ELF-1 (cell line): Measurements from ENCODE around the gene PLD6.
A peak's percentile ranks its signal among the peaks of the same experiment; 100 is the strongest.

Experiments used
- DNase-seq: peaks from one replicate; pipeline ENCODE4 v3.0.0-alpha.2; 2016; ENCODE audit warnings: low read depth, low spot score

PLD6 gene

GRCh38 chr17:17227608-17228520 lies 21.7 kb upstream of the PLD6 start:
- no peak for DNase-seq

GRCh38 chr17:17226451-17227265 lies 20.5 kb upstream of the PLD6 start:
- no peak for DNase-seq

DNA sequence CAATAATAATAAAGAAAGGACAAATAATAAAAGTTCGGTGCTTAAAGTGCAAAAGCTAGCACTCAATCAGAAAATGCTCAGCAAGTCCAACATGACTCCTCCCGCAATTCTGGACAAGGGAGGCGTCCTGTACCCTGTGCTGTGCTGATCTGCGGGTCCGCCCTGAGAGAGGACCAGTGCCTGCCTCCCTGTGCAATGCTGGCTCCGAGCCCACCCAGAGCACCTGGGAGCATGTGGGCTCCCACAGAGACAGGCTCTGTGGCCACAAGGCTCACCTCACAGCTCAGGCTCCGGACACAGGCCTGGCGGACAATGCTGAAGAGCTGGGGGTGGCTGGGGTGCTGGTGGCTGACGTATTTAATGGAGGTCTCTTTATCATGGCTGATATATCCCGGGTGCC lies 19.8 kb upstream of the PLD6 start:
- DNase-seq, result no peak

GRCh38 chr17:17224137-17224536 lies 18.0 kb upstream of the PLD6 start:
- no peak for DNase-seq

GRCh38 chr17:17223736-17224135 lies 17.6 kb upstream of the PLD6 start:
- DNase-seq, result no peak

- no peak for DNase-seq
These were observed 15.2 kb upstream of the PLD6 start for GRCh38 chr17:17221329-17221728.

GRCh38 chr17:17220529-17220928 lies 14.4 kb upstream of the PLD6 start:
- no peak for DNase-seq

DNA sequence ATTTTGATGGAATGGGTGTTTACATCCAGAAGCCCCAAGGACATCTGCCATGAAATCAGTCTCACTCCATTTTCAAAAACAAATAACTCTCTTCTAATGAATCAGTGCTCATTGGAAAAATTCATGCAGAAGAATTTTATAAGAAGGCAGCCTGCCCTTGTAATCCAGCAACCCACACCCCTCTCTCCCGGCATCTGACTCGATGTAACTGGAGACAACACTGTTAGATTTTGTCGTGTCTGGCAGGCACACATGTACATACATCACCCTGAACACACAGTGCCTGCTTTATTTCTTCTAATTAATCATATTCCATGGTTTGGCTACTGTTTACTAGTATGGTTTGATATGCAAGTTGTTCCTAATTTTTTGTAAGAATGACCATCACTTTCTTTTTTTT lies 11.9 kb upstream of the PLD6 start:
- no peak for DNase-seq

DNA sequence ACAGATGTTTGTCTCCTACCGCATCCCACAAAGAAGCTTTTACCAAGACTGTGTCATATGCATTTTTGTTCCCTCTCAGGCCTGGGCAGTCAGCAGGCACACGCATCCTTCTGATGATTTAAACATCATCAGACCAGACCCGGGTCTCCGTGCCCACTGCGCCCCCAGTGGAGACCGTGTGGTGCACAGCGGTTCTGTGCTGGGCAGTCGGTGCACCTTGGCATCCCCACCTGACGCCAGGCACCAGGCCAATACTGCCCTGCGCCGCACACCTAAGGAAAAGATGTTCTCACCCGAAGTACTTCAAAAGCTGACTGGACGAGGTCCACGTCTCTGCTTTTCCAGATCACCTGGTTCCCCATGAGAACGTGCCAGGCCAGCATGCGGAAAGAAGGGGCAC lies 10.6 kb upstream of the PLD6 start:
- DNase-seq, result no peak

DNA sequence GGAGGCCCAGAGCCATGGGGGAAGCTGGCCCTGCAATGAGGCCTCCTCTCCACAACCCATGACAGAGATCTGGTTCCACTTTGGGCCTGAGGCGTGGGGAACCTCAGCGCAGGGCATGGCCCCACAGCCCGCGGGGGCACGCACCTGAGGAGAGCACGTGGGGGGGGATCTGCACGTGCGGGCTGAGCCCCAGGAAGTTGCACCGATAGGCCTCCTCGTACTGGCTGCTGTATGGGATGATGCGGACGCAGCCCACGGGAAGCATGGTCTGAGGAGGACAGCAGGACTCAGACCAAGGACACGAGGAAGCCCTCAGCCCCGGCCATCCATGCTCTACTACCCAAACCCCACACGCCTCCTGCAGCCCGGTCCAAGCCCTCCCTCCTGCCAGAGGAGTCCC lies 10.1 kb upstream of the PLD6 start:
- DNase-seq, result no peak

- DNase-seq, result no peak
These were observed 9.4 kb upstream of the PLD6 start for GRCh38 chr17:17215575-17215974.

GRCh38 chr17:17214646-17215436 lies 8.7 kb upstream of the PLD6 start:
- DNase-seq, result no peak

GRCh38 chr17:17213775-17214174 lies 7.6 kb upstream of the PLD6 start:
- no peak for DNase-seq

DNA sequence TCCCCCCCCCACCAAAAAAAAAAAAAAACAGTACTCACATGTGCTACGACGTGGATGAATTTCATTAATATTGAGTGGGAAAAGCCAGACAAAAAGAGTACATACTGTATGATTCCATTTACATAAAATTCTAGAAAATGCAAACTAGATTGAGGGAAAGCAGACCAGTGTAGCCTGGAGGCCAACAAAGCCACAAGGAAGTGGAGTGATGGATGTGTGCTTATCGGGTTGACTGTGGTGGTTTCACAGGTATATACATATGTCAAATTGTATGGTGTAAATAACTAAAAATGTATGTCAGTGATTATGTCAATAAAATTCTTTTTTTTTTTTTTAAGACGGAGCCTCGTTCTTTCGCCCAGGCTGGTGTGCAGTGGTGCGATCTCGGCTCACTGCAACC lies 1.9 kb upstream of the PLD6 start:
- DNase-seq, result no peak

DNA sequence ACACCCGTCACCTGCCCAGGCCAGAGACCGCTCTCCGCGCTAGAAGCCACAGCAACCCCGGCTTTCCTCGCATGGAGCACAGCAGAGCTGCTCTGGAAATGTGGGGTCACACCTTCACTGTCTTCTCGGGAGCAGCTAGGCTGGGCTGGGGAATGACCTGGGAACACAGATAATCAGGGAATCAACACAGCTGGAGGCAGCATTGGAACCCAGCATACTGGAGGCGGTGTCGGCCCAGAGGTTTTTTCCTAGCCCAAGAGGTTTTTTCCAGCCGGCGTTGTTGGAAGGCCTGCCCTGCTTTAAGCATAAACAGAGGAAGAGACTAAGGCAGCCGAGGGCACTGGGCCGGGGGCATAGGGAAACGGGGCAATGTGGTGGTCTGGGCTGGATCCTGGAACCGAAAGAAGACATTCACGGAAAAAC lies 791 bp upstream of the PLD6 start:
- peak; percentile 43 for DNase-seq

DNA sequence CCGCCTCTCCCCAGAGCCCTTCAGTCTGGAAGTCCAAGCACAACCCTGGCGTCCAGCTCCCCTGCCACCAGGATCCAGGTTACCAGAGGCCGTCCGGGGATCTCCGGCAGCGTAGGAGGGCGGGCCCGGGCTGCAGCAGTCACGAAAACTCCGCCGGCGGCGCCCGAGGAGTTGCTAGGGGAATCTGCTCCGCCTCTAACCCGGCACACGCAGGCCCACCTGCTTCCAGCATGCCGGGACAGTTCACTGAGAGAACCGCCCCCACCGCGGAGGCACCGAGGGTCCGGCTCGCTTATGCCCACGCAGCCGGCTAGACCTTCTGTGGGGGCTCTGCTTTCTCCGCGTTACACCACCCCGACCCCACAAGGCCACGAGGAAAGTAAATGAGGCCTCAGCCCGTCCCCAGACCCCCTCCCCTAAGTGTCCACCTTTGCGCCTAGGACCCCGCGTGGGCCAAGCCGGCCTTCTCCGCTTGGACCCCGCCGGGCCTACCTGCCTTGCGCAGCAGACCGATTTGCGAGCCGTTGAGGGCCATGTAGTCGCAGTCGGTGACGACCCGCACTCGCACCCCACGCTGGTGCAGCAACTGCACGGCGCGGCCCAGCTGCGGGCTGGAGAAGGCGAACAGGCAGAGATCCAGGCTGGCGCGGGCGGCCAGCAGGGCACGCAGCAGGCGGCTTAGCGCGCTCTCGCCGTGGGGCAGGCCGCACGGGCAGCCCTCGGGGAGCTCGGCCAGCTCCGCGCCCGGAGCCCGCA lies 587 bp downstream of the PLD6 start:
- DNase-seq, result peak; percentile 76

GRCh38 chr17:17204635-17205231 lies 1.4 kb downstream of the PLD6 start:
- DNase-seq, result no peak

GRCh38 chr17:17204041-17204591 lies 2.0 kb downstream of the PLD6 start:
- no peak for DNase-seq

DNA sequence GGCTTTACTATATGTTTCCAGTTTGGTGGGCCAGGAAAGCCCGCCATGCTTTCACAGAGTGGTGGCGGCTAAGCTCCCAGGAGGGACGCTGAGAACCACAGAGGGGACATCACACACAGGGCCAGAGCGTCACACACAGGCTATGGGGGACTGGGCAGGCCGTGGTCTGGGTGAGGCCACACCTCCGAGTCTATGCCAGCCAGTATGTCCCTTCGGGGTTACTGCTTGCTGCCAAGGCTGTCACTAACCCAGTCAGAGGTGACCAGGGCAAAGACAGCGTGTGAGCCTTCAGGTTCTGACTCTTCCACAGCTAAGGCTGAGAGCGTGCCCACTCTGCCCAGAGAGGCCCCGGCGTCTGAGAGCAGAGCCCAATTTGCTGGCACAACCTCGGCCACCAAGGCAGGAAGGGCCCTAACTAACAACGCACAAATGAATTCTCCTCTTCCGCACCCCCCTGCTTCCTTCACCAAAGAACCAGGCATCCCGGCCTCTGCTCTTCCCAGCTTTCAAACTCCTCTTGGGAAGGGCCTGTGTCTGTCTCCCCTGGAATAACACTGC lies 2.9 kb downstream of the PLD6 start:
- no peak for DNase-seq

DNA sequence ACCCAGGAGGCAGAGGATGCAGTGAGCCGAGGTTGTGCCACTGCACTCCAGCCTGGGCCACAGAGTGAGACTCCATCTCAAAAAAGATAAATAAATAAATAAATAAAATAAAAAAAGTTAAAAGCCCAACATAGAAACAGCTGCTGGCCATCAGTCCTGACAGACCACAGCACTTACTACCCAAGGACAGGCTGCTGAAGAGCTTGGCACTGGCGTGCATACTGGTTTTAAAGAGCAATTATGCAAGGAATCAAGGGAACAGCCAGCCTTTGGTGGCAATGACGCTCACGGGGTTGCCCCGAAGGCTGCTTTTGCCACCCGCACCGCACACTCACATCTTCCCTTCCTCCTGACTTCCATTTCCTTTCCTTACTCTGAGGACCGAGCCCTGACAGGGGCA lies 4.2 kb downstream of the PLD6 start:
- DNase-seq, result no peak
